GM15510 (cell line): ENCODE data around the gene RFWD3.

Source experiments
- POLR2A ChIP-seq: IDR thresholded peaks from 3 replicates; pipeline ENCODE4 v1.6.1; 2011; ENCODE audit warnings: borderline replicate concordance; ENCODE audit not compliant: insufficient read length; ENCODE audit errors: extremely low read depth

RFWD3 gene

GRCh38 chr16:74641969-74642368, 24.7 kb downstream of the RFWD3 start:
- no peak for TF ChIP-seq POLR2A

GRCh38 chr16:74637742-74638453, 28.8 kb downstream of the RFWD3 start:
- TF ChIP-seq POLR2A: no peak

GRCh38 chr16:74635303-74635702, 31.4 kb downstream of the RFWD3 start:
- no peak for TF ChIP-seq POLR2A

GRCh38 chr16:74633686-74634085, 33.0 kb downstream of the RFWD3 start:
- TF ChIP-seq POLR2A: no peak

GRCh38 chr16:74627506-74628220, 39.0 kb downstream of the RFWD3 start:
- no peak for TF ChIP-seq POLR2A

- no peak for TF ChIP-seq POLR2A
Measured at GRCh38 chr16:74626741-74627416, 39.8 kb downstream of the RFWD3 start.

- TF ChIP-seq POLR2A: no peak
Measured at GRCh38 chr16:74625500-74626350, 41.0 kb downstream of the RFWD3 start.

- TF ChIP-seq POLR2A: no peak
Measured at GRCh38 chr16:74623839-74624235, 42.8 kb downstream of the RFWD3 start.

- no peak for TF ChIP-seq POLR2A
Measured at GRCh38 chr16:74623214-74623838, 43.4 kb downstream of the RFWD3 start.

GRCh38 chr16:74622005-74622404, 44.7 kb downstream of the RFWD3 start:
- TF ChIP-seq POLR2A: no peak

- no peak for TF ChIP-seq POLR2A
Measured at GRCh38 chr16:74617206-74617788, 49.4 kb downstream of the RFWD3 start.

- TF ChIP-seq POLR2A: no peak
Measured at GRCh38 chr16:74611721-74612120, 55.0 kb downstream of the RFWD3 start.

- TF ChIP-seq POLR2A: no peak
Measured at GRCh38 chr16:74608944-74609343, 57.7 kb downstream of the RFWD3 start.

- TF ChIP-seq POLR2A: no peak
Measured at GRCh38 chr16:74608381-74608780, 58.3 kb downstream of the RFWD3 start.
